ENCODE data around the gene AP1G1.
A peak's percentile ranks its signal among the peaks of the same experiment; 100 is the strongest.

DNA sequence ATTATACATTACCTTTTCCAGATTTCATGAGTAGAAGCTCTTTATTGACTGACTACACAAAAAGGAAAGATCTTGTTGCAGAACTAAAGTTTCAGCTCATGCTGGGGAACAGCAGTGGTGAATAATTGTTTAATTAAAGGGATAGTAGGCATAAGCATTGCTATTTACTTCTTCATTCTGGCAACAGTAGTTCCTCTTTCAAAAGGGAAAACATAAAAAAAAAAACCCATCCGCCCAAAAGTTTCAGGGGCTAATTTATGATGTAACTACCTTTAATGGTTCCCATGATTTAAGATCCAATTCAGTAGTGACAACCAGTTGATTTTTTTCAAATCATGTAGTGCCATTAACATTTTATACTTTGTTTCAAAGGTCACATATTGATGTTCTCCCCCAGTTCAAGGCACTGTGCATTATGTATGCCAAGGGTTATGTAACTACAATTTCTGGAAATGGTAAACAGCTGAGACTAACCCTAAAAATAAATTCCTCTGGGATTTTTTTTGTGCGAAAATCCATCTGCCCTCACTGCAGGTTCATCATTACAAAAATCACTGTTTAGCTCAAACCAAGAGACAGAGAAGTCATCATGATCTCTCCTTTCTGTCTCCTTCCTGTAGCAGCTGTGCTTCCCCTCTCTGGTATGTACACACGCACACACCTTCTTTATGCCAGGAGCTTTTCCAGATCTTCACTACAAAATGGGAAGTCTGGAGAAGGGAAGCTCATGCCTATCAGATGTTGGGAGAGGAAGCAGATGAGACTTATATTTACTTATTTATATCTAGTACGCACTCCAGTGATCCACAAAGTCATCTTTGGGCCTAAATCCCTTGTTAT lies 81.9 kb downstream of the AP1G1 start:
- TF ChIP-seq, protein P1, sequence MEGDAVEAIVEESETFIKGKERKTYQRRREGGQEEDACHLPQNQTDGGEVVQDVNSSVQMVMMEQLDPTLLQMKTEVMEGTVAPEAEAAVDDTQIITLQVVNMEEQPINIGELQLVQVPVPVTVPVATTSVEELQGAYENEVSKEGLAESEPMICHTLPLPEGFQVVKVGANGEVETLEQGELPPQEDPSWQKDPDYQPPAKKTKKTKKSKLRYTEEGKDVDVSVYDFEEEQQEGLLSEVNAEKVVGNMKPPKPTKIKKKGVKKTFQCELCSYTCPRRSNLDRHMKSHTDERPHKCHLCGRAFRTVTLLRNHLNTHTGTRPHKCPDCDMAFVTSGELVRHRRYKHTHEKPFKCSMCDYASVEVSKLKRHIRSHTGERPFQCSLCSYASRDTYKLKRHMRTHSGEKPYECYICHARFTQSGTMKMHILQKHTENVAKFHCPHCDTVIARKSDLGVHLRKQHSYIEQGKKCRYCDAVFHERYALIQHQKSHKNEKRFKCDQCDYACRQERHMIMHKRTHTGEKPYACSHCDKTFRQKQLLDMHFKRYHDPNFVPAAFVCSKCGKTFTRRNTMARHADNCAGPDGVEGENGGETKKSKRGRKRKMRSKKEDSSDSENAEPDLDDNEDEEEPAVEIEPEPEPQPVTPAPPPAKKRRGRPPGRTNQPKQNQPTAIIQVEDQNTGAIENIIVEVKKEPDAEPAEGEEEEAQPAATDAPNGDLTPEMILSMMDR (IDR thresholded peaks at IDR 0.05): no peak
- peak in 1 of 3 donors; percentile 31 for TF ChIP-seq POLR2AphosphoS5 (IDR thresholded peaks at IDR 0.05)
- TF ChIP-seq POLR2A (IDR thresholded peaks at IDR 0.05): no peak
